Osteoblast (primary cell): ENCODE data around the gene COCH. TPM values are rescaled to one million over a fixed set of nuclear protein-coding genes. Genes with fewer than 3 reads are reported as not detected.

Source experiments
- DNase-seq: peaks from one replicate; pipeline ENCODE4 v3.0.0; 2011; ENCODE audit warnings: low spot score, mixed read lengths; ENCODE audit not compliant: insufficient read length; ENCODE audit errors: missing footprints
- H2AFZ ChIP-seq: 2 replicates; pipeline ENCODE4 v1.6.0; 2011; ENCODE audit warnings: mild to moderate bottlenecking, low read length
- H3K27ac ChIP-seq: 2 replicates; pipeline ENCODE4 v1.5.1; 2011; ENCODE audit warnings: mild to moderate bottlenecking, low read depth, low read length, moderate library complexity
- H3K27me3 ChIP-seq: 2 replicates; pipeline ENCODE4 v1.6.0; 2012; ENCODE audit warnings: mild to moderate bottlenecking, control low read depth, inconsistent platforms, low read length, moderate library complexity; ENCODE audit not compliant: insufficient read depth
- H3K36me3 ChIP-seq: 2 replicates; pipeline ENCODE4 v1.5.1; 2011; ENCODE audit warnings: mild to moderate bottlenecking, low read length, control low read depth, moderate library complexity; ENCODE audit not compliant: insufficient read depth
- H3K4me1 ChIP-seq: 2 replicates; pipeline ENCODE4 v1.5.1; 2011; ENCODE audit warnings: mild to moderate bottlenecking, low read length, control low read depth, moderate library complexity; ENCODE audit not compliant: insufficient read depth
- H3K4me2 ChIP-seq: 2 replicates; pipeline ENCODE4 v1.6.0; 2011; ENCODE audit warnings: mild to moderate bottlenecking, low read length; ENCODE audit not compliant: insufficient read depth
- H3K4me3 ChIP-seq: fragments of 200-600 bp; sonication (generic); 3 replicates; pipeline ENCODE4 v1.5.1; 2012; ENCODE audit warnings: mild to moderate bottlenecking, low read length, inconsistent platforms; ENCODE audit not compliant: insufficient read depth
- H3K79me2 ChIP-seq: 2 replicates; pipeline ENCODE4 v1.6.0; 2012; ENCODE audit warnings: mild to moderate bottlenecking, low read length, control low read depth, inconsistent platforms; ENCODE audit not compliant: insufficient read depth
- H3K9me3 ChIP-seq: 2 replicates; pipeline ENCODE4 v1.5.1; 2011; ENCODE audit warnings: low read depth, low read length, control low read depth
- H4K20me1 ChIP-seq: 2 replicates; pipeline ENCODE4 v1.6.0; 2012; ENCODE audit warnings: mild to moderate bottlenecking, low read length, control low read depth; ENCODE audit not compliant: insufficient read depth
- total RNA-seq: library from RNA; depleted of rRNA; stranded (reverse); fragments of >200 nt; gene quantifications from 2 replicates; pipeline ENCODE4 v1.2.3, GENCODE V29; 2012
- TF ChIP-seq, protein P1 (sequence below): IDR thresholded peaks from 2 replicates; pipeline ENCODE4 v1.5.1; 2011; ENCODE audit warnings: mild to moderate bottlenecking, low read depth, low read length, moderate library complexity; ENCODE audit errors: extremely low read depth

The COCH gene
- total RNA-seq, 1 donor: 1.1 TPM

DNA sequence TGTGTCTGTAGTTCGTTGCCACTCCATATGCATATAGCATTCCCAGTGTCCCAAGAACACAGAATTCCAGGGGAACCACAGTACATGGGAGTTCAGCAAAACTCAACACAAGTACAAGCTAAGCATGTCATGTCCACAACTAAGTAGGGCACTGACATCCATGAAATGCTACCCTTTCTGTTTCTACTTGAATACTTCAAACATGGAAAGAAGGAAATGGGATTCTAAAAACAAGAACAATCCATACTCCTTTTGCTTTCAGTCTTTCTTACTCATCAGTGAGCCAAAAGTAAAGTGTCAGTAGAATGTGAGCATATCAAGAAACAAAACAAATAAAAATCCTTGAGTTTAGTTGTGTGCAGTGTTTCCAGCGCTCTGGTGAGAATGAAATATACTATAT lies 36.0 kb upstream of the COCH start:
- no peaks in the 10 kb centered on the region for H4K20me1 ChIP-seq
- H3K4me1 ChIP-seq: no peaks in the 10 kb centered on the region
- H3K27me3 ChIP-seq: no peaks in the 10 kb centered on the region
- DNase-seq: no peak
- TF ChIP-seq, protein P1, sequence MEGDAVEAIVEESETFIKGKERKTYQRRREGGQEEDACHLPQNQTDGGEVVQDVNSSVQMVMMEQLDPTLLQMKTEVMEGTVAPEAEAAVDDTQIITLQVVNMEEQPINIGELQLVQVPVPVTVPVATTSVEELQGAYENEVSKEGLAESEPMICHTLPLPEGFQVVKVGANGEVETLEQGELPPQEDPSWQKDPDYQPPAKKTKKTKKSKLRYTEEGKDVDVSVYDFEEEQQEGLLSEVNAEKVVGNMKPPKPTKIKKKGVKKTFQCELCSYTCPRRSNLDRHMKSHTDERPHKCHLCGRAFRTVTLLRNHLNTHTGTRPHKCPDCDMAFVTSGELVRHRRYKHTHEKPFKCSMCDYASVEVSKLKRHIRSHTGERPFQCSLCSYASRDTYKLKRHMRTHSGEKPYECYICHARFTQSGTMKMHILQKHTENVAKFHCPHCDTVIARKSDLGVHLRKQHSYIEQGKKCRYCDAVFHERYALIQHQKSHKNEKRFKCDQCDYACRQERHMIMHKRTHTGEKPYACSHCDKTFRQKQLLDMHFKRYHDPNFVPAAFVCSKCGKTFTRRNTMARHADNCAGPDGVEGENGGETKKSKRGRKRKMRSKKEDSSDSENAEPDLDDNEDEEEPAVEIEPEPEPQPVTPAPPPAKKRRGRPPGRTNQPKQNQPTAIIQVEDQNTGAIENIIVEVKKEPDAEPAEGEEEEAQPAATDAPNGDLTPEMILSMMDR: no peak
- H3K79me2 ChIP-seq: no peaks in the 10 kb centered on the region
- no peak overlapping the region for H2AFZ ChIP-seq
- H3K36me3 ChIP-seq: no peaks in the 10 kb centered on the region
- H3K4me3 ChIP-seq: no peak overlapping the region
- no peak overlapping the region for H3K27ac ChIP-seq
- H3K9me3 ChIP-seq: no peaks in the 10 kb centered on the region
- H3K4me2 ChIP-seq: no peak overlapping the region

DNA sequence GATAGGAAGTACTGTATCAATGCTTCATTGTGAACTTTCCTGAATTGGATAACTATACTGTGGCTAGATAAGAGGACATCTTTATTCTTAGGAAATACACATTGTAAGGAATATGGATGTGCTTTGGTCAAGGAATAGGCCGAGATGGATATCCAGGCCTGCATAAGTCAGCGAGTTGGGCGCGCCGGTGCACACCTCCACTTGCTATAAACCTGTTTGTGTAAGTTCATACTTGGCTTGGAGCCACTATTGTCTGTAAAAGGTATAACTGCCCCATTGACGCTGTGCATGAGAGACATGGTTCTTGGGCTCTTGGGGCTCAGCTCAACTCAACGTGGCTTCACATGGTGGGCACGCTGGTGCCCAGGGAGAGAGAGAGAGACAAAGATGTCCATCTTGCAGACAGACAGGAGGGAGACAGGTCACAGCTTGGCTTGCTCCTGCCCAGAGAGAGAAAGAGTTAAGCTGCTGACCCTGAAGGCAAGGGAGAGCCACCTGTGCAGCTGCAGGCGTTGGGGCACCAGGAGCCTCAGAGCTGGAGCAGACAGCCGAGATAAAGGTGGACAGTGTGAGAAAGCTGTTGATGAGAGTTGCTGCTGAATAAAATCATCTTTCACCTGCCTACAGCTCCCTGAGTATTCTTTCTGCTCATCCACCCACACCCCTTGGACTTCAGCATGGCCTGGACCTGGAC lies 34.1 kb upstream of the COCH start:
- Histone ChIP-seq H3K79me2 (no peaks in the 10 kb centered on the region), H4K20me1 (no peaks in the 10 kb centered on the region), H3K27me3 (no peaks in the 10 kb centered on the region), H3K9me3 (no peaks in the 10 kb centered on the region), H2AFZ (no peak overlapping the region), H3K27ac (no peak overlapping the region), H3K36me3 (no peaks in the 10 kb centered on the region), H3K4me1 (no peaks in the 10 kb centered on the region), H3K4me2 (no peak overlapping the region), H3K4me3 (no peak overlapping the region)
- TF ChIP-seq, protein P1: no peak
- DNase-seq: no peak

DNA sequence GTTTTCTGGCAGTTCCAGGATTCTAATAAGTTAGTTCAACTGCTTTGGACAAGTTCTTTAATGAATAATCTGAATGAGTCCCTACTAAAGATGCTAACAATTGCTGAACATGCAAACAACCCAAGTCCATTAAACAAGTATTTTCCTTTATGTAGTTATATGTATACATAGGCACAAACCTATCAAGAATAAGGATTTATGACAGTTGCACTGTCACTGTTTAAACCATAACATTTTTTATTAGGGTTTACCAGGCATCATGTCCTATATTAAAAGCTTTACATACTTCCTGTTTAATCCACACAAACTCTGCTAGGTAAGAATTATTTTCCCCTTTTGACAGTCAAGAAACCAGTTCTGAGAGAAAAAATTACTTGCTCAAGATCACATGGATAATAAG lies 31.9 kb upstream of the COCH start:
- Histone ChIP-seq H3K27me3 (no peaks in the 10 kb centered on the region), H3K79me2 (no peaks in the 10 kb centered on the region), H3K4me2 (no peak overlapping the region), H3K4me3 (no peak overlapping the region), H3K27ac (no peak overlapping the region), H3K36me3 (no peaks in the 10 kb centered on the region), H3K9me3 (no peaks in the 10 kb centered on the region), H3K4me1 (no peaks in the 10 kb centered on the region), H2AFZ (no peak overlapping the region), H4K20me1 (no peaks in the 10 kb centered on the region)
- no peak for DNase-seq
- TF ChIP-seq, protein P1: no peak

DNA sequence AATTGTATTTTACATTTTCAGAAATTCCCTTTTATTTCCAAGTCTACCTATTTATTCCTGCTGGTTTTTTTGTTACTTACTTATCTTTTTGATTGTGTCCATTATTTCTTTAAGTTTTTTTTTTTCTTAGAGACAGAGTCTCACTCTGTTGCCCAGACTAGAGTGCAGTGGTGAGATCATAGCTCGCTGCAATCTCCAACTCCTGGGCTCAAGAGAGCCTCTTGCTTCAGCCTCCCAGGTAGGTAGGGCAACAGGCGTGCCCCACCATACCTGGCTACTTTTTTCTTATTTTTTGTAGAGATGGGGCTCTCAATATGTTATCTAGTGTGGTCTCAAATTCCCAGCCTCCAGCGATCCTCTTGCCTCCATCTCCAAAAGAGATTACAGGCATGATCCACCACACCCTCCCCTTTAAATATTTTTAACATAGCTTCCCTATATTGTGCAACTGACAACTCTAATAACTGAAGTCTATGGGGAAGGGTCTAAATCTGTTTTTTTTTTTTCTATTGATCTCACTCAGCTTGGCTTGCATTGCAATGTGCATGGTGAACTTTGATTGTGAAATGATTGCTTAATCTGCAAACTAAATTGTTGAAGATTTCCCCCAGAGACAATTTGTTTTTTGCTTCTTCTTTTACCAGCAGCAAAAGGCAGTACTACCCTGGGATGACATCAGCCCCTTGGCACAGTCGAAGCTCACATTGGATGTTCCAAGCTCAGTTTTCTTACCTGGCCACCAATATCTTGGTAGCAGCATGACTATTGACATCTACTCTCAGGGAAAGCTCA lies 25.7 kb upstream of the COCH start:
- Histone ChIP-seq H3K27me3 (peaks cover 3% of the 10 kb centered on the region), H3K27ac (no peak overlapping the region), H3K79me2 (no peaks in the 10 kb centered on the region), H3K9me3 (no peaks in the 10 kb centered on the region), H3K4me1 (no peaks in the 10 kb centered on the region), H3K36me3 (no peaks in the 10 kb centered on the region), H4K20me1 (no peaks in the 10 kb centered on the region), H2AFZ (no peak overlapping the region), H3K4me3 (no peak overlapping the region), H3K4me2 (no peak overlapping the region)
- TF ChIP-seq, protein P1: no peak
- no peak for DNase-seq
